IMR-90 (cell line): Measurements from ENCODE around the gene TMEFF1. TPM values are rescaled to one million over a fixed set of nuclear protein-coding genes. Genes with fewer than 3 reads are reported as not detected.

Experiments
- ATAC-seq: fragments of 200-7000 bp; cut with Tn5 transposase; 2 replicates; pipeline ENCODE4 v1.9.1; 2020; ENCODE audit warnings: low read depth, mild to moderate bottlenecking, moderate library complexity
- BruUV-seq: library from RNA; stranded (reverse); fragments of 400-500 nt; replicated peaks from 2 replicates; lab custom pipeline; 2021; lab: Mats Ljungman, UMichigan
- CTCF ChIA-PET: fragments of 300-600 bp; formaldehyde crosslinking; extraction: SDS; loops from one replicate; lab custom pipeline; 2021; ENCODE audit warnings: antibody characterized with exemption; lab: Yijun Ruan, JAX
- POLR2A ChIA-PET: fragments of 300-600 bp; sonication (Branson Sonifier 250); formaldehyde crosslinking; loops from one replicate; lab custom pipeline; 2022; ENCODE audit warnings: antibody characterized with exemption; ENCODE audit not compliant: unreplicated experiment; lab: Charles Lee
- DNase-seq: peaks from one replicate; pipeline ENCODE4 v3.0.0; 2013
- H2AFZ ChIP-seq: replicated peaks from 2 replicates; pipeline ENCODE3; 2013; ENCODE audit warnings: low read length, mild to moderate bottlenecking; ENCODE audit not compliant: poor library complexity
- H2AK5ac ChIP-seq: 2 replicates; pipeline ENCODE4 v1.6.1; 2013; ENCODE audit warnings: low read depth, low read length, inconsistent platforms
- H2AK9ac ChIP-seq: replicated peaks from 2 replicates; pipeline ENCODE3; 2013; ENCODE audit warnings: mild to moderate bottlenecking, low read depth, low read length, moderate library complexity; ENCODE audit not compliant: poor library complexity
- H2BK120ac ChIP-seq: 2 replicates; pipeline ENCODE4 v1.6.1; 2013; ENCODE audit warnings: low read depth, low read length, inconsistent platforms
- H2BK15ac ChIP-seq: 3 replicates; pipeline ENCODE4 v1.6.1; 2013; ENCODE audit warnings: low read depth, low read length, inconsistent platforms
- H2BK20ac ChIP-seq: 2 replicates; pipeline ENCODE4 v1.6.1; 2013; ENCODE audit warnings: low read depth, mild to moderate bottlenecking, inconsistent platforms, low read length, moderate library complexity
- H2BK5ac ChIP-seq: 2 replicates; pipeline ENCODE4 v1.6.1; 2013; ENCODE audit warnings: mild to moderate bottlenecking, low read depth, low read length, inconsistent platforms; ENCODE audit not compliant: poor library complexity, severe bottlenecking
- H3K14ac ChIP-seq: replicated peaks from 2 replicates; pipeline ENCODE4 v1.6.1; 2013; ENCODE audit warnings: low read depth, low read length, inconsistent platforms
- H3K18ac ChIP-seq: 2 replicates; pipeline ENCODE4 v1.6.1; 2013; ENCODE audit warnings: low read depth, low read length, control low read depth
- H3K23ac ChIP-seq: 2 replicates; pipeline ENCODE4 v1.6.1; 2013; ENCODE audit warnings: low read depth, low read length, inconsistent platforms
- H3K27ac ChIP-seq: 2 replicates; pipeline ENCODE4 v1.5.1; 2013; ENCODE audit warnings: mild to moderate bottlenecking, control low read depth, low read length; ENCODE audit not compliant: insufficient read depth
- H3K27me3 ChIP-seq: 2 replicates; pipeline ENCODE4 v1.6.1; 2013; ENCODE audit warnings: low read length; ENCODE audit not compliant: control insufficient read depth, insufficient read depth
- H3K36me3 ChIP-seq: 2 replicates; pipeline ENCODE4 v1.6.1; 2013; ENCODE audit warnings: low read length, mixed read lengths; ENCODE audit not compliant: control insufficient read depth, insufficient read depth
- H3K4ac ChIP-seq: 2 replicates; pipeline ENCODE4 v1.6.1; 2013; ENCODE audit warnings: low read depth, low read length, inconsistent platforms
- H3K4me1 ChIP-seq: 2 replicates; pipeline ENCODE4 v1.6.1; 2013; ENCODE audit warnings: low read length, mixed read lengths; ENCODE audit not compliant: control insufficient read depth, insufficient read depth
- H3K4me2 ChIP-seq: 2 replicates; pipeline ENCODE4 v1.6.1; 2013; ENCODE audit warnings: low read depth, mild to moderate bottlenecking, control low read depth, low read length, moderate library complexity
- H3K4me3 ChIP-seq: 2 replicates; pipeline ENCODE4 v1.5.1; 2013; ENCODE audit warnings: low read depth, mild to moderate bottlenecking, control low read depth, low read length, moderate library complexity; ENCODE audit not compliant: insufficient read depth
- H3K56ac ChIP-seq: 2 replicates; pipeline ENCODE4 v1.6.1; 2013; ENCODE audit warnings: low read length, inconsistent platforms; ENCODE audit not compliant: insufficient read depth; ENCODE audit errors: extremely low read depth
- H3K79me1 ChIP-seq, 2 experiments: 2 replicates each; pipeline ENCODE4 v1.6.1; 2013; ENCODE audit warnings: low read length in 2 of 2, inconsistent platforms in 1 of 2, low read depth in 1 of 2
- H3K9ac ChIP-seq: 2 replicates; pipeline ENCODE4 v1.6.1; 2013; ENCODE audit warnings: low read depth, low read length, control low read depth
- H3K9me1 ChIP-seq: 2 replicates; pipeline ENCODE4 v1.6.1; 2013; ENCODE audit warnings: low read length, inconsistent platforms; ENCODE audit not compliant: insufficient read depth
- H3K9me3 ChIP-seq: 2 replicates; pipeline ENCODE4 v1.6.1; 2013; ENCODE audit warnings: low read length; ENCODE audit not compliant: control insufficient read depth, insufficient read depth
- H4K20me1 ChIP-seq: 2 replicates; pipeline ENCODE4 v1.6.1; 2013; ENCODE audit warnings: low read length, inconsistent platforms; ENCODE audit not compliant: insufficient read depth
- H4K5ac ChIP-seq: 2 replicates; pipeline ENCODE4 v1.6.1; 2013; ENCODE audit warnings: mild to moderate bottlenecking, low read depth, low read length, control low read depth
- H4K8ac ChIP-seq, 2 experiments: 2 replicates each; pipeline ENCODE4 v1.6.1; 2013; ENCODE audit warnings: low read depth in 2 of 2, low read length in 2 of 2, control low read depth in 1 of 2, inconsistent platforms in 1 of 2
- H4K91ac ChIP-seq: 2 replicates; pipeline ENCODE4 v1.6.1; 2013; ENCODE audit warnings: low read depth, low read length, inconsistent platforms; ENCODE audit not compliant: insufficient read depth
- CEBPB ChIP-seq: IDR thresholded peaks from 2 replicates; pipeline ENCODE4 v1.6.1; 2012; ENCODE audit warnings: low read depth, low read length, improper control_type of control experiment
- FOS ChIP-seq: fragments of 150-350 bp; IDR thresholded peaks from 2 replicates; pipeline ENCODE4 v1.6.1; 2016; ENCODE audit warnings: low read depth, low read length
- RAD21 ChIP-seq: IDR thresholded peaks from 2 replicates; pipeline ENCODE4 v1.6.1; 2012; ENCODE audit warnings: low read length, improper control_type of control experiment
- RFX5 ChIP-seq: IDR thresholded peaks from 2 replicates; pipeline ENCODE4 v1.8.0; 2012; ENCODE audit warnings: low read depth, mild to moderate bottlenecking, low read length, moderate library complexity
- WGBS, 2 experiments: methylation state at CpG; one replicate each; pipeline versions ENCODE4 v1.1.5 to v1.1.7; 2013; ENCODE audit warnings: missing lambda C conversion rate in 2 of 2; ENCODE audit not compliant: insufficient read length in 1 of 2; ENCODE audit errors: extremely low coverage in 2 of 2; 5-methylcytosine and 5-hydroxymethylcytosine counted together
- dilution Hi-C: fragments of 300-500 bp; cut with HindIII; formaldehyde crosslinking; loops from one replicate; pipeline ENCODE4 v1.14.3; 2018; ENCODE audit warnings: low sequenced_read_pairs; ENCODE audit not compliant: unreplicated experiment
- in situ Hi-C: fragments of 300-500 bp; cut with MboI; formaldehyde crosslinking; loops from 3 replicates; pipeline ENCODE4 v1.14.3; 2019; ENCODE audit warnings: low sequenced_read_pairs, inconsistent platforms, mixed read lengths
- intact Hi-C: fragments of 100-400 bp; cut with micrococcal nuclease; formaldehyde crosslinking; loops from 2 replicates; pipeline ENCODE4 v1.10.0; 2022
- polyA plus RNA-seq, 3 experiments: library from polyadenylated mRNA; depleted of rRNA; stranded (reverse); fragments of >200 nt; gene quantifications; 2 replicates each; pipeline ENCODE4 v1.2.3, GENCODE V29; 2012; ENCODE audit warnings: low replicate concordance in 1 of 3
- total RNA-seq: library from RNA; depleted of rRNA; stranded (reverse); fragments of >200 nt; gene quantifications from 2 replicates; pipeline ENCODE4 v1.2.3, GENCODE V29; 2012

TMEFF1 gene
- total and polyA plus RNA-seq, 2 of the 4 experiments (the other 2 are of a cell fraction), result 0.62 to 0.90 TPM

- Histone ChIP-seq H3K18ac (no peak overlapping the region), H2BK5ac (no peak overlapping the region), H2AFZ (no peak overlapping the region), H2BK20ac (no peak overlapping the region), H3K27me3 (no peaks in the 10 kb centered on the region), H3K4ac (no peak overlapping the region), H3K79me1 (no peaks in the 10 kb centered on the region), H3K14ac (no peak overlapping the region), H2AK5ac (no peak overlapping the region), H3K9me3 (no peaks in the 10 kb centered on the region), H3K56ac (no peak overlapping the region), H3K9me1 (0 out of 2 replicates have a peak, but pooled peaks cover 3% of the 10 kb centered on the region), H3K4me2 (no peak overlapping the region), H3K4me1 (0 out of 2 replicates have a peak, but pooled peaks cover 1% of the 10 kb centered on the region), H3K23ac (no peak overlapping the region), H2BK120ac (no peak overlapping the region), H3K27ac (no peak overlapping the region), H3K36me3 (no peaks in the 10 kb centered on the region), H4K5ac (no peak overlapping the region), H4K91ac (no peak overlapping the region), H4K20me1 (no peaks in the 10 kb centered on the region), H2BK15ac (no peak overlapping the region), H3K9ac (no peak overlapping the region), H2AK9ac (no peak overlapping the region), H4K8ac (no peak overlapping the region), H3K4me3 (no peak overlapping the region)
- POLR2A ChIA-PET, result no interaction called here
- no peak for ATAC-seq
- in situ Hi-C loops, result no loop called here
- TF ChIP-seq RAD21 (no peak), FOS (no peak), CEBPB (no peak), RFX5 (no peak)
- CTCF ChIA-PET, result no interaction called here
- intact Hi-C loops, result no loop called here
- dilution Hi-C loops, result no loop called here
- WGBS, 2 experiments, result no CpG with 5 or more reads among the region's 1 CpG
- BruUV-seq, result no TSS peak
- no peak for DNase-seq
Measured at GRCh38 chr9:100555471-100555870, 82.5 kb downstream of the TMEFF1 start.
